GM12875 (cell line): ENCODE measurements around the gene COL26A1.

ENCODE experiments used
- H3K4me3 ChIP-seq: one replicate; pipeline ENCODE4 v1.5.1; 2011; ENCODE audit warnings: low read depth, low read length, control low read depth
- TF ChIP-seq, protein P1 (sequence below): IDR thresholded peaks from 2 replicates; pipeline ENCODE4 v1.5.1; 2011; ENCODE audit warnings: low read depth, mild to moderate bottlenecking, control low read depth, inconsistent platforms, low read length, moderate library complexity, borderline replicate concordance; ENCODE audit not compliant: insufficient read depth

The COL26A1 gene

DNA sequence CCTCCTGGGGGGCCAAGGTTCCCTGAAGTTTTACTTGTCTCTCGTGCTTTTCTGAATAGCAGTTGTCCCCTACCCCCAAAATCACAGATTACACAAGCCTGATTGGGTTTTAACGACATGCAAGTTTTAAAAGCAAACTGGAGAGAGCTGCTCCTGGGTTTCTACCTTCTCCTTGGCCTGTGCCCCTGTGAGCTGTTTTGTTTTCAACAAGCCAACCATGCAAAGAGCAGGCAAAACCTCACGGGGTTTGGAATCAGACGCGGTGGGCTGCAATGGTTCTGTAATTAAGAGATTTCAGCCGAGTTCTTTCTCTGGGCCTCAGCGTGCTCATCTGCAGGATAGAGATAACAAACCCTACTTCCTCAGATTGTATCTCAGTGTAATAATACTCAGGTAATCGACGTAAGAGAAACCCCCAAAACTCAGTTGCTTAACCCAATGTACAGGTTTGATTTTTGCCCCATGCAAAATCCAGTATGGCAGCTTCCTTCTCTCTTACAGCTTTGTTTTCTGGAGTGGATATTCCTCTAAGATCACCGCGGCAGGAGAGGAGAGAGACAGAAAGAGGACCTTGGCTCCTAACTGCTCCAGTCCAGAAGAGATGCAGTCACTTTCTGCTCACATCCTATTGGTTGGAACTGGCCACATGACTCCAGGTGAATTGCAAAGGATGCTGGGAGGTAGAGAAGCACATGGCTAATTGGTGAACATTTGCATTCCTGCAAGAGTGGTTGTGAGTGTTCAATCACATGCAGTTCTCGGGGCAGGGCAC is 224.4 kb downstream of the COL26A1 start:
- TF ChIP-seq, protein P1, sequence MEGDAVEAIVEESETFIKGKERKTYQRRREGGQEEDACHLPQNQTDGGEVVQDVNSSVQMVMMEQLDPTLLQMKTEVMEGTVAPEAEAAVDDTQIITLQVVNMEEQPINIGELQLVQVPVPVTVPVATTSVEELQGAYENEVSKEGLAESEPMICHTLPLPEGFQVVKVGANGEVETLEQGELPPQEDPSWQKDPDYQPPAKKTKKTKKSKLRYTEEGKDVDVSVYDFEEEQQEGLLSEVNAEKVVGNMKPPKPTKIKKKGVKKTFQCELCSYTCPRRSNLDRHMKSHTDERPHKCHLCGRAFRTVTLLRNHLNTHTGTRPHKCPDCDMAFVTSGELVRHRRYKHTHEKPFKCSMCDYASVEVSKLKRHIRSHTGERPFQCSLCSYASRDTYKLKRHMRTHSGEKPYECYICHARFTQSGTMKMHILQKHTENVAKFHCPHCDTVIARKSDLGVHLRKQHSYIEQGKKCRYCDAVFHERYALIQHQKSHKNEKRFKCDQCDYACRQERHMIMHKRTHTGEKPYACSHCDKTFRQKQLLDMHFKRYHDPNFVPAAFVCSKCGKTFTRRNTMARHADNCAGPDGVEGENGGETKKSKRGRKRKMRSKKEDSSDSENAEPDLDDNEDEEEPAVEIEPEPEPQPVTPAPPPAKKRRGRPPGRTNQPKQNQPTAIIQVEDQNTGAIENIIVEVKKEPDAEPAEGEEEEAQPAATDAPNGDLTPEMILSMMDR, result no peak
- no peak overlapping the region for H3K4me3 ChIP-seq

GRCh38 chr7:101588131-101588935 is 225.7 kb downstream of the COL26A1 start:
- no peak overlapping the region for H3K4me3 ChIP-seq
- TF ChIP-seq, protein P1, result no peak

DNA sequence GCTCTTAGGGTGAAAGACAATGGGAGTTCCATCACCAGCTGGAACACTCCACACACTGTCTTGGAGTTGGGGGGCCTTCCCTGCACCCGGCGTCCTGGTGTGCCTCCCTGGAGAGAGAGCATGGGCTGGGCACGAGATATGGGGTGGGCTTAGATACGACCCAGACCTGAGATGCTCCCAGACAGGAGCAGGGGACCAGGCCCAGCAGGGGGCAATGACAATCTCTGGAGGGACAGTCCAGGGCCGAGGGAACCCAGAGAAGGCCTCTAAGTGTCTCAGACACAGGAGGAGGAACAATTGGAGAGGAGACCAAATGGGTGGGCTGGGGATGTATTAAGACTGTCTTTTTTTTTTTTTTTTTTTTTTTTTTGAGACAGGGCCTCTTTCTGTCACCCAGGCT is 226.4 kb downstream of the COL26A1 start:
- H3K4me3 ChIP-seq, result no peak overlapping the region
- TF ChIP-seq, protein P1, result no peak

DNA sequence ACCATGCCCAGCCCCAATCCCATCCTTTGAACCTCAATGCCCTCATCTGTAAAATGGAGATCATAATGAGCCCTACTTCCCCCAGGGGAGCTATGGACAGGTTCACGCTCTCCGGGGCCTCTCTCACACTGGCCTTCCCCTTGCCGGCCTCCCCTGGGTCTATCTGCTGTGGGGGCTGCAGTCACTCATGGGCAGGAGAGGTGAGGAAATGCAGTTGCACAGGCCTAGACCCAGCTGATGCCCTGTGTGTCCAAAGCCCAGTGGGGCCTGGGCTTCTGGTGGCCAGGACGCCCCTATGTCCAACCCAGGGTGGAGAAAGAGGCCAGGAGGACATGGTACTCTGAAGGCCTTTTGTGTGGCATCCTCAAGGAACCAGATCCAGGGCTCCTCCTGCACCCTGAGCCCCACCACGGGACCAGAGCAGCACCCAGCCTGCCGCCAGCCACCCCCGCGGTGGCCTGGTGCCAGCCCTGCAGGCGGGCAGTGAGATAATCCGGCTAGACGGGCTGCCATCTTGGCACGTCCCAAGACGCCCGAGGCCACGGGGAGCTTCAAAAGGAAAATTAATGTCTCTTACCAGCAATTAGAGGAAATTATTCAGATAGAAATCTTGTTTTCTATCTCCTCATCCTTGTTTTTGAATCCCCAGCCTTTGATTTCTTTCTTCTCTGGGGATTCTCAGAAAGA is 227.4 kb downstream of the COL26A1 start:
- TF ChIP-seq, protein P1, result no peak
- H3K4me3 ChIP-seq, result no peak overlapping the region

GRCh38 chr7:101590663-101591435 is 228.2 kb downstream of the COL26A1 start:
- TF ChIP-seq, protein P1, result no peak
- H3K4me3 ChIP-seq, result no peak overlapping the region

GRCh38 chr7:101591504-101591903 is 228.8 kb downstream of the COL26A1 start:
- no peak overlapping the region for H3K4me3 ChIP-seq
- TF ChIP-seq, protein P1, result no peak
